ENCODE results near the gene NUTM2B. TPM values are rescaled to one million over a fixed set of nuclear protein-coding genes. Genes with fewer than 3 reads are reported as not detected.
A peak's percentile ranks its signal among the peaks of the same experiment; 100 is the strongest.
"Not testable (repeated sequence)": the region's sequence is repeated elsewhere in the genome, so short reads cannot be mapped to it uniquely, and the experiment has no call there.

The NUTM2B gene, protein sequence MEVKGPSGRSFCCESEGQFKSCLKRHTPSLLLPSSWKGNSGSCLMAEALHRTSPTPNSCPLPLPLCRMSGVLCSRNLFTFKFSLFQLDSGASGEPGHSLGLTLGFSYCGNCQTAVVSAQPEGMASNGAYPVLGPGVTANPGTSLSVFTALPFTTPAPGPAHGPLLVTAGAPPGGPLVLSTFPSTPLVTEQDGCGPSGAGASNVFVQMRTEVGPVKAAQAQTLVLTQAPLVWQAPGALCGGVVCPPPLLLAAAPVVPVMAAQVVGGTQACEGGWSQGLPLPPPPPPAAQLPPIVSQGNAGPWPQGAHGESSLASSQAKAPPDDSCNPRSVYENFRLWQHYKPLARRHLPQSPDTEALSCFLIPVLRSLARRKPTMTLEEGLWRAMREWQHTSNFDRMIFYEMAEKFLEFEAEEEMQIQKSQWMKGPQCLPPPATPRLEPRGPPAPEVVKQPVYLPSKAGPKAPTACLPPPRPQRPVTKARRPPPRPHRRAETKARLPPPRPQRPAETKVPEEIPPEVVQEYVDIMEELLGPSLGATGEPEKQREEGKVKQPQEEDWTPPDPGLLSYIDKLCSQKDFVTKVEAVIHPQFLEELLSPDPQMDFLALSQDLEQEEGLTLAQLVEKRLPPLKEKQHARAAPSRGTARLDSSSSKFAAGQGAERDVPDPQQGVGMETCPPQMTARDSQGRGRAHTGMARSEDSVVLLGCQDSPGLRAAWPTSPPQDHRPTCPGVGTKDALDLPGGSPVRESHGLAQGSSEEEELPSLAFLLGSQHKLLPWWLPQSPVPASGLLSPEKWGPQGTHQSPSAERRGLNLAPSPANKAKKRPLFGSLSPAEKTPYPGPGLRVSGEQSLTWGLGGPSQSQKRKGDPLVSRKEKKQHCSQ
- 1 to 10 TPM; 1.3 to 1.7 TPM for total RNA-seq
- total RNA-seq, result 0 to 0.12 reads per million in 2 donors

GRCh38 chr10:79702927-79703326 is at the start of gene NUTM2B:
NUTM2B (plus strand) TSS chr10:79703227; CDS start chr10:79703610, 383 bp downstream.
- H3K9me3 ChIP-seq (ENCODE audit: control insufficient read depth, low read length, poor library complexity, severe bottlenecking); H3K4me3 Mint-ChIP-seq; ATAC-seq; DNase-seq; H3K27ac Mint-ChIP-seq; H3K27me3 Mint-ChIP-seq; H3K36me3 Mint-ChIP-seq (ENCODE audit: low read depth); H3K4me1 Mint-ChIP-seq: not testable (repeated sequence)

- not testable (repeated sequence) for ATAC-seq; H3K4me3 Mint-ChIP-seq; DNase-seq; H3K36me3 Mint-ChIP-seq (ENCODE audit: low read depth); H3K4me1 Mint-ChIP-seq; H3K9me3 ChIP-seq (ENCODE audit: control insufficient read depth, low read length, poor library complexity, severe bottlenecking); H3K27me3 Mint-ChIP-seq; H3K27ac Mint-ChIP-seq
These were observed 39.7 kb upstream of the NUTM2B start for GRCh38 chr10:79663287-79663686.

DNA sequence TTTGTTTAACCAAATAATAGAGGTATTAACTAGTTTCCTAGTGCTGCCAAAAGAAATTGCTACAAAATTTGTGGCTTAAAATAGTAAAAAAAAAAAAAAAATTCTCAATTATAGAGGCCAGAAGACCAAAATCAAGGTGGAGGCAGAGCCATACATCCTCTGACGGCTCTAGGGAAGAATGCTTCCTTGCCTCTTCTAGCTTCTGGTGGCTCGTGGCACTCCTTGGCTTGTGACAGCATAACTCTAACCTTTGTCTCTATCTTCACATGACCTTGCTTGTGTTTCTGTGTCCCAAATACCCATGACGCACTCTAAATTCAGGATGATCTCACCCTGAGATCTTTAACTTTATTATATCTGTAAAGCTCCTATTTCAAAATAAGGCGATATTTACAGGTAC is 38.3 kb upstream of the NUTM2B start:
- not testable (repeated sequence) for H3K4me3 Mint-ChIP-seq; H3K27ac Mint-ChIP-seq; H3K9me3 ChIP-seq (ENCODE audit: control insufficient read depth, low read length, poor library complexity, severe bottlenecking); ATAC-seq; H3K36me3 Mint-ChIP-seq (ENCODE audit: low read depth); DNase-seq; H3K27me3 Mint-ChIP-seq; H3K4me1 Mint-ChIP-seq

DNA sequence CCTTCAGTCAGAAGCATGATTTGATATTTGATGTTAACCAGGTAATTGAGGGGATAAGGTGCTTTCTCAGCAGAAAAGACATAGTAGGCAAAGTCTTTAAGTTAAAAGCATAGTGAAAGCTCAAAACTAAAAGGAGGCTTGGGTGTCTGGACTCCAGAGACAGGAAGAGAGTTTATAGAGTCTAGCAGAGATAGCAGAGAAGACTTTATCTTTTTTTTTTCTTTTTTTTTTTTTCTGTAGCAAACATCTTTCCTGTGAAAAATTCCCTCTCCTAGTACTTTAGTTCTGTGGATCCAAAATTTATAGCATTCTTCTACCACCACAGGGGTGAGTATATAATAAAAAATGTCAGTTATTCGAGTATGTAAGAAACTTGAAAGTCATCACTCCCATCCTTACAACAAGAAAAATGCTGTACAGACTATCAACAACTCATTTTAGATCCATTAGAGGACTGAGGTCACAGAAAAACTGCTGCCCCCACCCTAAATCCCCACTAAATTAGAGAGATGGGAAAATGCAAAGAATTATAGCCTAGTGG is 33.7 kb upstream of the NUTM2B start:
- H3K9me3 ChIP-seq (ENCODE audit: control insufficient read depth, low read length, poor library complexity, severe bottlenecking); H3K27me3 Mint-ChIP-seq; H3K27ac Mint-ChIP-seq; H3K4me3 Mint-ChIP-seq; DNase-seq; H3K4me1 Mint-ChIP-seq; H3K36me3 Mint-ChIP-seq (ENCODE audit: low read depth); ATAC-seq: not testable (repeated sequence)

DNA sequence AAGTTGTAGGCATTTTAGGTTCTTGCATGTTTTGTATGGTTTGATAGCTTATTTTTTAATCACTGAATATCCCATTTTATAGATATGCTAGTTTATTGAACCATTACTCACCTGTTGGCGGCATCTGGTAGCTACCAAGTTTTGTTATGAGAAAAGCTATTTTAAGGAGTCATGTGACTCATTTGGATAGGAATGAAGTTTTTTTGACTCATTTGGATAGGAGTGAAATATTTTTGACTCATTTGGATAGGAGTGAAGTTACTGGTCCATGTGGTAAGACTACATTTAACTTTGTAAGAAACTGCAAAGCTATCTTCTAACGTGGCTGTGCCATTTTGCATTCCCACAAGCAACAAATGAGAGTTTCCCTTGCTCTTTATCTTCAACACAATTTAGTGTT is 28.1 kb upstream of the NUTM2B start:
- ATAC-seq; H3K4me1 Mint-ChIP-seq; H3K27ac Mint-ChIP-seq; H3K9me3 ChIP-seq (ENCODE audit: control insufficient read depth, low read length, poor library complexity, severe bottlenecking); H3K27me3 Mint-ChIP-seq; H3K36me3 Mint-ChIP-seq (ENCODE audit: low read depth); H3K4me3 Mint-ChIP-seq; DNase-seq: not testable (repeated sequence)

- H3K9me3 ChIP-seq (ENCODE audit: control insufficient read depth, low read length, poor library complexity, severe bottlenecking); H3K27me3 Mint-ChIP-seq; H3K4me1 Mint-ChIP-seq; DNase-seq; ATAC-seq; H3K27ac Mint-ChIP-seq; H3K36me3 Mint-ChIP-seq (ENCODE audit: low read depth); H3K4me3 Mint-ChIP-seq: not testable (repeated sequence)
These were observed 19.8 kb upstream of the NUTM2B start for GRCh38 chr10:79683026-79683883.

DNA sequence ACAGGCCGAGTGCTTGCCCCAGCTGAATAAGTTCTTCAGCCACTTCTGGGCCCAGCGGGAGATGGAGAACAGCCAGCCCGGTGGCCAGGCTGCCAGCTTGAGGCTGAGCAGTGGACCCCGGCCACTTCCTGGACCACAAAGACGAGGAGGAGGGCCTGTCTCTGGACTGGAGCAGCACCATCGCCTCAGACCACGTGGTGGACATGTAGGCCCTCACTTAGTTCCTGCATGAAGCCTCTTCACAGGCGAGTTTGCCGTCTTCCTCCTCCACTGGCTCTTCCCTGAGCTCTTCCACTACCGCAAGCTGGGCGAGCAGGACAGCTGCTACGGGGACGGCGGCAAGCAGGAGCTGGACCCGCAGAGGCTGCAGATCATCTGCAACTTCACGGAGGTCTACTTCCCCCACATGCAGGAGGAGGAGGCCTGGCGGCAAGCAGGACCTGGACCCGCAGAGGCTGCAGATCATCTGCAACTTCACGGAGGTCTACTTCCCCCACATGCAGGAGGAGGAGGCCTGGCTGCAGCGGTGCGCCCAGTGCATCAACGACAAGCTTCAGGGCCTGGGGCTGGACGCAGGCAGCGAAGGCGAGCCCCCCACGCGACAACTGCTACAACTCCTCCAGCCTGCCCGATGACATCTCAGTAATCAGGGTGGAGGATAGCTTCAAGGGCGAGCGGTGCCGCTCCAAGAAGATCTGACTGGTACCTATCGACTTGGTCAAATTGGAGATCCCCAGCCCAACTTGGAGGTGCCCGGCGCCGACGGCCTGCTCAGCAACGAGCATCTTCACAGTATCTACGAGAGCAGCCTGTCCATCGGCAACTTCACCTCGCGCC is 18.9 kb upstream of the NUTM2B start:
- H3K4me1 Mint-ChIP-seq; ATAC-seq; DNase-seq; H3K4me3 Mint-ChIP-seq; H3K36me3 Mint-ChIP-seq (ENCODE audit: low read depth); H3K27me3 Mint-ChIP-seq; H3K27ac Mint-ChIP-seq; H3K9me3 ChIP-seq (ENCODE audit: control insufficient read depth, low read length, poor library complexity, severe bottlenecking): not testable (repeated sequence)

GRCh38 chr10:79685044-79685685 is 17.9 kb upstream of the NUTM2B start:
- not testable (repeated sequence) for H3K4me3 Mint-ChIP-seq; H3K4me1 Mint-ChIP-seq; H3K9me3 ChIP-seq (ENCODE audit: control insufficient read depth, low read length, poor library complexity, severe bottlenecking); H3K36me3 Mint-ChIP-seq (ENCODE audit: low read depth); H3K27me3 Mint-ChIP-seq; H3K27ac Mint-ChIP-seq
- ATAC-seq (peak; percentile 98), DNase-seq (peak in 1 of 3 donors; percentile 35)

DNA sequence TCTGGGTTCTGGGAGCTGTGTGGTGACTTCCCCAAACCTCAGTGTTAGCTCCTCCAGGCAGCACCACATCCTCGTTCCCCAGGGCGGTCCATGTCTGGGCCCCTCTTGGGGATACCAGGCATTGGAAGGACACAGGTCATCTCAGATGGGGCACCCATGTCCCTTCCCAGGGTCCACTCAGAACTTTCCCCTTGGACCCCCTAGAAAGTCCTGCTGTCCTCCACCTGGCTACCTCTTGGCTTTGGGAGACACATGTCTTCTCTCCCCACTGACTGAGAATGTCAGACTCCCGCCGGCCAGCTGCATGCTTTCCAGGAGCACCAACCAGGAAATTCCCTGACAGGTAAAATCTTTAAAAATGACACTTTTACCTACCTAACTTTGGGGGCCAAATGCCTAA is 16.4 kb upstream of the NUTM2B start:
- H3K4me1 Mint-ChIP-seq, ATAC-seq: not testable (repeated sequence)

DNA sequence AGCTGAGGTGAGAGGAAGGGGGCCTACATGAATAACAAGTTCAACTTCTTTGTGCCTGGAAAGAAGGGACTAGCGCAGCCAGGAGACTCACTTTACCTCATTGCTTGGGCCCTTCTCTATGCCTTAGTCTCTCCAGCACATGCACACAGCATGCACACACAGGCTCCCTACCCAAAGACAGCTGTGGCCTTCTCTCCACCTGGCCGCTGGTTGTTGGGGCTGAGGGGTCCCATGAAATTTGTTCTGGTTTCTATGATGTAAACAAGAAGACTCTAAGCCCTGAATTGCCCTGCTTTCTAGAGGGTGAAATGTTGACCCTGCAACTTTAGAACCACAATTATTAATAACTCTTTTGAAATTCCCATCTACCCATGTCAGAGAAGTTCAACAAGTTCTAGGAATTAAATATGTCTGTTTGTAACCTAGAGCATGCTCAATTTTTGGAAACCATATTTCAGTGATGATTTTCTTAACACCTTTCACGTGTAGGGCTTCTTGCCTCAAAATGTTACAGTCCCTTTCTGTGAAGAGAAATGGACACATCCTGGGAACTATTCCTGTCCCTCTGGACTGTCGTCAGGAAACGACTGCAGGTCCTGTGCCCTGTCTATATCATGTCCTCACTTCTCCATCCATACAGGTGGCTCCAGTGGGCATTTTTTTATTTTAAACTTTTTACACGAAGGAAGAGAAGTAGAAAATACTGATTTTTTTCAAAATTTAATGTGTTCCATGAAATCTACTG is 15.4 kb upstream of the NUTM2B start:
- ATAC-seq, DNase-seq: not testable (repeated sequence)

More for the DNA sequence above, 16.4 kb upstream of the NUTM2B start:
- not testable (repeated sequence) for H3K9me3 ChIP-seq (ENCODE audit: control insufficient read depth, low read length, poor library complexity, severe bottlenecking); H3K27me3 Mint-ChIP-seq; H3K4me3 Mint-ChIP-seq; DNase-seq; H3K36me3 Mint-ChIP-seq (ENCODE audit: low read depth); H3K27ac Mint-ChIP-seq

GRCh38 chr10:79688798-79689197 is 14.2 kb upstream of the NUTM2B start:
- H3K4me3 Mint-ChIP-seq; H3K9me3 ChIP-seq (ENCODE audit: control insufficient read depth, low read length, poor library complexity, severe bottlenecking); H3K27ac Mint-ChIP-seq; H3K4me1 Mint-ChIP-seq; ATAC-seq; DNase-seq; H3K27me3 Mint-ChIP-seq; H3K36me3 Mint-ChIP-seq (ENCODE audit: low read depth): not testable (repeated sequence)

More for the DNA sequence above, 15.4 kb upstream of the NUTM2B start:
- not testable (repeated sequence) for H3K4me3 Mint-ChIP-seq; H3K9me3 ChIP-seq (ENCODE audit: control insufficient read depth, low read length, poor library complexity, severe bottlenecking); H3K27me3 Mint-ChIP-seq; H3K27ac Mint-ChIP-seq; H3K4me1 Mint-ChIP-seq; H3K36me3 Mint-ChIP-seq (ENCODE audit: low read depth)

All from T-helper 17 cell (primary cell).